ENCODE results near the gene PDE4D. TPM values are rescaled to one million over a fixed set of nuclear protein-coding genes. Genes with fewer than 3 reads are reported as not detected.

PDE4D gene
- total and polyA plus RNA-seq, 2 donors (not counting 3 experiments of a cell fraction or from before 2014, with no cell fraction given) = 34.5 to 51.2 TPM

- Histone ChIP-seq H3K4me2 (ENCODE audit: insufficient read depth, low read length) (no peak overlapping the region), H3K27me3 (ENCODE audit: control insufficient read depth in 2 of 2, insufficient read depth in 2 of 2, low read length in 2 of 2) (no peaks in the 10 kb centered on the region), H3K79me2 (ENCODE audit: control insufficient read depth, insufficient read depth, low read length) (no peaks in the 10 kb centered on the region), H4K20me1 (replicated peaks; ENCODE audit: control insufficient read depth, extremely low read depth, insufficient read depth, low read length) (no peaks in the 10 kb centered on the region), H3K9me3 (replicated peaks; ENCODE audit: control insufficient read depth, insufficient read depth, low read length) (no peaks in the 10 kb centered on the region), H3K27ac (ENCODE audit: insufficient read depth, low read depth, low read length) (no peak overlapping the region), H3K4me3 (replicated peaks in 1 of 3; ENCODE audit: insufficient read depth in 1 of 3, low read depth in 1 of 3, low read length in 3 of 3) (no peak overlapping the region), H3K4me1 (ENCODE audit: control insufficient read depth, extremely low read depth, insufficient read depth, low read length) (no peaks in the 10 kb centered on the region), H3K36me3 (ENCODE audit: control insufficient read depth in 2 of 2, extremely low read depth in 1 of 2, insufficient read depth in 2 of 2, low read length in 2 of 2) (peaks cover 0 to 3% of the 10 kb centered on the region in 2 experiments), H2AFZ (ENCODE audit: low read depth, low read length) (no peak overlapping the region), H3K9ac (replicated peaks; ENCODE audit: extremely low read depth, insufficient read depth, low read length) (no peak overlapping the region), H3K9me1 (replicated peaks; ENCODE audit: control insufficient read depth, extremely low read depth, insufficient read depth, low read length) (no peaks in the 10 kb centered on the region)
- ChIA-PET CTCF (interaction anchor here (0.9 to 3.7 kb wide), 7 partner anchors 8 to 294 kb away, joined by 3 to 17 read pairs (median 4); no protein-coding TSS in a partner anchor), POLR2A (interaction anchor here (0.6 kb wide), 1 partner anchor 17 kb away, joined by 3 read pairs; no protein-coding TSS in a partner anchor)
- no TSS peak for BruUV-seq (replicated peaks)
- TF ChIP-seq FOS (IDR thresholded peaks at IDR 0.05; ENCODE audit: borderline replicate concordance, insufficient read depth, low read length) (no peak), POLR2A (IDR thresholded peaks at IDR 0.05; ENCODE audit: low read depth, low read length) (no peak), EZH2 (IDR thresholded peaks at IDR 0.05; ENCODE audit: borderline replicate concordance, low read depth, low read length, severe bottlenecking) (no peak)
- dilution Hi-C loops (cut with MboI; ENCODE audit: extremely low pct_ligation_motif_present, low sequenced_read_pairs) (no loop called here), intact Hi-C loops (cut with micrococcal nuclease) (no loop called here)
- DNase-seq (ENCODE audit: low read depth, low spot score) (no peak), FAIRE-seq (no peak)
These were observed 713.0 kb downstream of the PDE4D start for GRCh38 chr5:59180515-59180914.

GRCh38 chr5:59179704-59180103 lies 713.8 kb downstream of the PDE4D start:
- Histone ChIP-seq H4K20me1 (replicated peaks; ENCODE audit: control insufficient read depth, extremely low read depth, insufficient read depth, low read length) (no peaks in the 10 kb centered on the region), H3K4me1 (ENCODE audit: control insufficient read depth, extremely low read depth, insufficient read depth, low read length) (no peaks in the 10 kb centered on the region), H2AFZ (ENCODE audit: low read depth, low read length) (no peak overlapping the region), H3K9ac (replicated peaks; ENCODE audit: extremely low read depth, insufficient read depth, low read length) (no peak overlapping the region), H3K9me3 (replicated peaks; ENCODE audit: control insufficient read depth, insufficient read depth, low read length) (no peaks in the 10 kb centered on the region), H3K27ac (ENCODE audit: insufficient read depth, low read depth, low read length) (no peak overlapping the region), H3K27me3 (ENCODE audit: control insufficient read depth in 2 of 2, insufficient read depth in 2 of 2, low read length in 2 of 2) (no peaks in the 10 kb centered on the region), H3K4me2 (ENCODE audit: insufficient read depth, low read length) (no peak overlapping the region), H3K36me3 (ENCODE audit: control insufficient read depth in 2 of 2, extremely low read depth in 1 of 2, insufficient read depth in 2 of 2, low read length in 2 of 2) (peaks cover 0 to 3% of the 10 kb centered on the region in 2 experiments), H3K79me2 (ENCODE audit: control insufficient read depth, insufficient read depth, low read length) (no peaks in the 10 kb centered on the region), H3K9me1 (replicated peaks; ENCODE audit: control insufficient read depth, extremely low read depth, insufficient read depth, low read length) (no peaks in the 10 kb centered on the region), H3K4me3 (replicated peaks in 1 of 3; ENCODE audit: insufficient read depth in 1 of 3, low read depth in 1 of 3, low read length in 3 of 3) (no peak overlapping the region)
- CTCF ChIA-PET = interaction anchor here (1.7 to 3.7 kb wide), 3 partner anchors 8 to 293 kb away, joined by 6 to 17 read pairs (median 6); no protein-coding TSS in a partner anchor
- DNase-seq (ENCODE audit: low read depth, low spot score) = no peak
- no peak for TF ChIP-seq POLR2A (IDR thresholded peaks at IDR 0.05; ENCODE audit: low read depth, low read length)
- TF ChIP-seq, protein P1, sequence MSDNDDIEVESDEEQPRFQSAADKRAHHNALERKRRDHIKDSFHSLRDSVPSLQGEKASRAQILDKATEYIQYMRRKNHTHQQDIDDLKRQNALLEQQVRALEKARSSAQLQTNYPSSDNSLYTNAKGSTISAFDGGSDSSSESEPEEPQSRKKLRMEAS (IDR thresholded peaks at IDR 0.05; ENCODE audit: insufficient read depth, insufficient read length) = no peak
- no peak for TF ChIP-seq MYC (IDR thresholded peaks at IDR 0.05; ENCODE audit: low read depth, low read length)
- no peak for TF ChIP-seq GATA2 (IDR thresholded peaks at IDR 0.05; ENCODE audit: insufficient read depth, insufficient read length, low read depth, low read length)
- TF ChIP-seq FOS (IDR thresholded peaks at IDR 0.05; ENCODE audit: borderline replicate concordance, insufficient read depth, low read length) = no peak
- no peak for TF ChIP-seq EZH2 (IDR thresholded peaks at IDR 0.05; ENCODE audit: borderline replicate concordance, low read depth, low read length, severe bottlenecking)
- TF ChIP-seq, protein P2, sequence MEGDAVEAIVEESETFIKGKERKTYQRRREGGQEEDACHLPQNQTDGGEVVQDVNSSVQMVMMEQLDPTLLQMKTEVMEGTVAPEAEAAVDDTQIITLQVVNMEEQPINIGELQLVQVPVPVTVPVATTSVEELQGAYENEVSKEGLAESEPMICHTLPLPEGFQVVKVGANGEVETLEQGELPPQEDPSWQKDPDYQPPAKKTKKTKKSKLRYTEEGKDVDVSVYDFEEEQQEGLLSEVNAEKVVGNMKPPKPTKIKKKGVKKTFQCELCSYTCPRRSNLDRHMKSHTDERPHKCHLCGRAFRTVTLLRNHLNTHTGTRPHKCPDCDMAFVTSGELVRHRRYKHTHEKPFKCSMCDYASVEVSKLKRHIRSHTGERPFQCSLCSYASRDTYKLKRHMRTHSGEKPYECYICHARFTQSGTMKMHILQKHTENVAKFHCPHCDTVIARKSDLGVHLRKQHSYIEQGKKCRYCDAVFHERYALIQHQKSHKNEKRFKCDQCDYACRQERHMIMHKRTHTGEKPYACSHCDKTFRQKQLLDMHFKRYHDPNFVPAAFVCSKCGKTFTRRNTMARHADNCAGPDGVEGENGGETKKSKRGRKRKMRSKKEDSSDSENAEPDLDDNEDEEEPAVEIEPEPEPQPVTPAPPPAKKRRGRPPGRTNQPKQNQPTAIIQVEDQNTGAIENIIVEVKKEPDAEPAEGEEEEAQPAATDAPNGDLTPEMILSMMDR (IDR thresholded peaks at IDR 0.05; ENCODE audit: extremely low read depth in 1 of 2, insufficient read depth in 1 of 2, low read depth in 1 of 2, low read length in 2 of 2) = no peak
- TF ChIP-seq JUN (IDR thresholded peaks at IDR 0.05; ENCODE audit: borderline replicate concordance, insufficient read depth, insufficient read length, low read depth) = no peak
- no peak for TF ChIP-seq POLR2AphosphoS5 (IDR thresholded peaks at IDR 0.05; ENCODE audit: insufficient read depth, low read depth, low read length)
- intact Hi-C loops (cut with micrococcal nuclease) = no loop called here
- BruUV-seq (replicated peaks) = no TSS peak
- FAIRE-seq = no peak
- dilution Hi-C loops (cut with MboI; ENCODE audit: extremely low pct_ligation_motif_present, low sequenced_read_pairs) = no loop called here
- POLR2A ChIA-PET = interaction anchor here (0.6 kb wide), 1 partner anchor 16 kb away, joined by 3 read pairs; no protein-coding TSS in a partner anchor

Measured in endothelial cell of umbilical vein (primary cell).